Upper lobe of left lung (tissue), 4 donors: ENCODE data around the gene CAPN12.

ENCODE experiments used
- CTCF ChIP-seq, 6 experiments: fragments of 450-650 bp in 4 of 6; fragments of 200-600 bp in 2 of 6; sonication (generic) in 2 of 6; IDR thresholded peaks; one replicate each; pipeline ENCODE4 v1.5.1; 2016 to 2019; ENCODE audit warnings: antibody characterized with exemption in 6 of 6
- EP300 ChIP-seq, 4 donors: sonication (generic); formaldehyde crosslinking; IDR thresholded peaks; one replicate each; pipeline ENCODE4 v1.5.1; 2017; ENCODE audit warnings: antibody characterized with exemption in 4 of 4, control low read depth in 2 of 4
- POLR2A ChIP-seq, 4 donors: fragments of 450-650 bp; IDR thresholded peaks; one replicate each; pipeline ENCODE4 v1.5.1; 2016 to 2017; ENCODE audit warnings: antibody characterized with exemption in 4 of 4, mild to moderate bottlenecking in 2 of 4
- POLR2AphosphoS5 ChIP-seq, 2 donors: sonication (generic); formaldehyde crosslinking; IDR thresholded peaks; one replicate each; pipeline ENCODE4 v1.5.1; 2017; ENCODE audit warnings: antibody characterized with exemption in 2 of 2

- TF ChIP-seq CTCF (IDR thresholded peaks at IDR 0.05): no peak
- TF ChIP-seq POLR2A (IDR thresholded peaks at IDR 0.05): no peak
- no peak for TF ChIP-seq EP300 (IDR thresholded peaks at IDR 0.05)
- no peak for TF ChIP-seq POLR2AphosphoS5 (IDR thresholded peaks at IDR 0.05)
Measured at GRCh38 chr19:38713227-38713649, 31.0 kb downstream of the CAPN12 start.
